GM18909 (cell line): ENCODE data around the gene RCCD1.
"Not testable (repeated sequence)": the region's sequence is repeated elsewhere in the genome, so short reads cannot be mapped to it uniquely, and the experiment has no call there.

Source experiments
- ATAC-seq: cut with Tn5 transposase; IDR thresholded peaks from one replicate; pipeline ENCODE4 v1.9.1; 2021; ENCODE audit warnings: mild to moderate bottlenecking; ENCODE audit not compliant: unreplicated experiment, poor library complexity

Gene RCCD1

GRCh38 chr15:90917569-90917968 lies 37.1 kb upstream of the RCCD1 start:
- ATAC-seq, result no peak

GRCh38 chr15:90918034-90918788 lies 36.5 kb upstream of the RCCD1 start:
- no peak for ATAC-seq

- no peak for ATAC-seq
Observed at GRCh38 chr15:90918835-90919234, 35.8 kb upstream of the RCCD1 start.

GRCh38 chr15:90921887-90922286 lies 32.8 kb upstream of the RCCD1 start:
- no peak for ATAC-seq

GRCh38 chr15:90922712-90923322 lies 31.9 kb upstream of the RCCD1 start:
- peak; percentile 77 for ATAC-seq

GRCh38 chr15:90924375-90924774 lies 30.3 kb upstream of the RCCD1 start:
- ATAC-seq, result peak; percentile 70

GRCh38 chr15:90926766-90927165 lies 27.9 kb upstream of the RCCD1 start:
- ATAC-seq, result not testable (repeated sequence)

GRCh38 chr15:90928106-90928505 lies 26.6 kb upstream of the RCCD1 start:
- not testable (repeated sequence) for ATAC-seq

- no peak for ATAC-seq
Observed at GRCh38 chr15:90929246-90930019, 25.3 kb upstream of the RCCD1 start.

GRCh38 chr15:90930861-90931574 lies 23.7 kb upstream of the RCCD1 start:
- ATAC-seq, result no peak

- no peak for ATAC-seq
Observed at GRCh38 chr15:90931575-90931827, 23.2 kb upstream of the RCCD1 start.

- peak; percentile 51 for ATAC-seq
Observed at GRCh38 chr15:90931828-90932659, 22.6 kb upstream of the RCCD1 start, which contains the start of gene HDDC3. Gene HDDC3, minus strand, starts transcription at chr15:90932549. Its CDS starts 9 bp downstream, at chr15:90932540.

GRCh38 chr15:90932660-90932991 lies 22.1 kb upstream of the RCCD1 start:
- no peak for ATAC-seq

- ATAC-seq, result no peak
Observed at GRCh38 chr15:90933301-90933700, 21.4 kb upstream of the RCCD1 start.

- peak; percentile 35 for ATAC-seq
Observed at GRCh38 chr15:90934256-90934948, 20.3 kb upstream of the RCCD1 start.

GRCh38 chr15:90934949-90935751 lies 19.5 kb upstream of the RCCD1 start, which contains the start of gene UNC45A:
Gene UNC45A, plus strand, starts transcription at chr15:90935285. Its CDS starts 40 bp downstream, at chr15:90935325.
- peak; percentile 70 for ATAC-seq

GRCh38 chr15:90936823-90937222 lies 17.9 kb upstream of the RCCD1 start:
- no peak for ATAC-seq

GRCh38 chr15:90938261-90938660 lies 16.4 kb upstream of the RCCD1 start:
- no peak for ATAC-seq

GRCh38 chr15:90939756-90940155 lies 14.9 kb upstream of the RCCD1 start:
- ATAC-seq, result no peak
